Thoracic aorta (tissue), 2 donors: ENCODE measurements around the gene HS3ST3A1. TPM values are rescaled to one million over a fixed set of nuclear protein-coding genes. Genes with fewer than 3 reads are reported as not detected.

Source experiments
- ATAC-seq: fragments of 150-250 bp; one replicate; pipeline ENCODE4 v1.8.0; 2017; ENCODE audit warnings: low read depth; ENCODE audit not compliant: insufficient number of reproducible peaks, low FRiP score
- DNase-seq: peaks from one replicate; pipeline ENCODE4 v3.0.0-alpha.2; 2020; ENCODE audit warnings: low spot score
- H3K27ac ChIP-seq, 2 donors: fragments of 200-600 bp; sonication (generic); 1 replicate in 1 of 2; 2 replicates in 1 of 2; pipeline ENCODE4 v1.5.1; 2016; ENCODE audit warnings: mild to moderate bottlenecking in 2 of 2, moderate library complexity in 2 of 2
- H3K27me3 ChIP-seq: fragments of 200-600 bp; sonication (generic); replicated peaks from 2 replicates; pipeline ENCODE4 v1.6.0; 2016; ENCODE audit warnings: mild to moderate bottlenecking; ENCODE audit not compliant: insufficient read depth
- H3K36me3 ChIP-seq: fragments of 200-600 bp; sonication (generic); one replicate; pipeline ENCODE4 v1.5.1; 2016
- H3K4me1 ChIP-seq, 2 donors: fragments of 200-600 bp; sonication (generic); 1 replicate in 1 of 2; 2 replicates in 1 of 2; pipeline versions ENCODE4 v1.5.1 to v1.6.0; 2016; ENCODE audit warnings: low read depth in 2 of 2, mild to moderate bottlenecking in 1 of 2; ENCODE audit not compliant: control insufficient read depth in 1 of 2
- H3K4me3 ChIP-seq: fragments of 200-600 bp; sonication (generic); 2 replicates; pipeline ENCODE4 v1.5.1; 2016; ENCODE audit warnings: mild to moderate bottlenecking
- H3K9me3 ChIP-seq: fragments of 200-600 bp; sonication (generic); 2 replicates; pipeline ENCODE4 v1.5.1; 2016
- CTCF ChIP-seq: fragments of 200-600 bp; sonication (generic); IDR thresholded peaks from one replicate; pipeline ENCODE4 v1.5.1; 2019; ENCODE audit warnings: antibody characterized with exemption
- total RNA-seq, 2 donors: library from RNA; depleted of rRNA; stranded (reverse); fragments of >200 nt; gene quantifications; one replicate each; pipeline versions ENCODE4 v1.1.0 to v1.2.3, GENCODE V29; 2016

HS3ST3A1 gene
- total RNA-seq, 2 donors from 2014 or later, result 1.5 to 5.4 TPM

GRCh38 chr17:13643180-13643579, 41.5 kb upstream of the HS3ST3A1 start:
- DNase-seq (no peak), ATAC-seq (no peak)
- no peaks in the 10 kb centered on the region for H3K27me3 ChIP-seq
- no peaks in the 10 kb centered on the region for H3K36me3 ChIP-seq
- H3K27ac ChIP-seq, result no peak overlapping the region
- peaks cover 3 to 4% of the 10 kb centered on the region in 2 donors for H3K4me1 ChIP-seq
- H3K9me3 ChIP-seq, result no peaks in the 10 kb centered on the region
- no peak for TF ChIP-seq CTCF
- H3K4me3 ChIP-seq, result no peak overlapping the region

GRCh38 chr17:13642188-13642587, 40.5 kb upstream of the HS3ST3A1 start:
- no peak for ATAC-seq
- Histone ChIP-seq H3K27ac (no peak overlapping the region), H3K4me1 (peaks cover 3 to 4% of the 10 kb centered on the region in 2 donors), H3K9me3 (no peaks in the 10 kb centered on the region), H3K4me3 (no peak overlapping the region), H3K36me3 (no peaks in the 10 kb centered on the region), H3K27me3 (no peaks in the 10 kb centered on the region)
- TF ChIP-seq CTCF, result no peak
- DNase-seq, result no peak

GRCh38 chr17:13640551-13640950, 38.8 kb upstream of the HS3ST3A1 start:
- TF ChIP-seq CTCF, result no peak
- peaks cover 3 to 4% of the 10 kb centered on the region in 2 donors for H3K4me1 ChIP-seq
- no peaks in the 10 kb centered on the region for H3K9me3 ChIP-seq
- ATAC-seq (no peak), DNase-seq (no peak)
- no peak overlapping the region for H3K27ac ChIP-seq
- no peak overlapping the region for H3K4me3 ChIP-seq
- H3K36me3 ChIP-seq, result no peaks in the 10 kb centered on the region
- no peaks in the 10 kb centered on the region for H3K27me3 ChIP-seq

GRCh38 chr17:13638855-13639458, 37.2 kb upstream of the HS3ST3A1 start:
- H3K27ac ChIP-seq, result no peak overlapping the region
- H3K9me3 ChIP-seq, result no peaks in the 10 kb centered on the region
- ATAC-seq (no peak), DNase-seq (no peak)
- H3K36me3 ChIP-seq, result no peaks in the 10 kb centered on the region
- peaks cover 3 to 4% of the 10 kb centered on the region in 2 donors for H3K4me1 ChIP-seq
- no peak overlapping the region for H3K4me3 ChIP-seq
- H3K27me3 ChIP-seq, result no peaks in the 10 kb centered on the region
- no peak for TF ChIP-seq CTCF

- Histone ChIP-seq H3K36me3 (no peaks in the 10 kb centered on the region), H3K27me3 (no peaks in the 10 kb centered on the region), H3K4me3 (no peak overlapping the region), H3K9me3 (no peaks in the 10 kb centered on the region), H3K4me1 (peaks cover 3 to 4% of the 10 kb centered on the region in 2 donors), H3K27ac (no peak overlapping the region)
- no peak for TF ChIP-seq CTCF
- DNase-seq (no peak), ATAC-seq (no peak)
Measured at GRCh38 chr17:13636951-13637350, 35.2 kb upstream of the HS3ST3A1 start.
